Ascending aorta (tissue), 2 donors: ENCODE data around the gene TRAPPC2L. TPM values are rescaled to one million over a fixed set of nuclear protein-coding genes. Genes with fewer than 3 reads are reported as not detected.

Source experiments
- DNase-seq, 2 donors: peaks; one replicate each; pipeline ENCODE4 v3.0.0-alpha.2; 2019; ENCODE audit warnings: low spot score in 2 of 2
- H3K27ac ChIP-seq, 2 donors: fragments of 200-600 bp; sonication (generic); one replicate each; pipeline ENCODE4 v1.5.1; 2016 to 2017; ENCODE audit warnings: mild to moderate bottlenecking in 1 of 2
- H3K27me3 ChIP-seq: fragments of 200-600 bp; sonication (generic); one replicate; pipeline ENCODE4 v1.5.1; 2017
- H3K36me3 ChIP-seq, 2 donors: fragments of 200-600 bp; sonication (generic); one replicate each; pipeline ENCODE4 v1.5.1; 2016
- H3K4me1 ChIP-seq, 2 donors: fragments of 200-600 bp; sonication (generic); one replicate each; pipeline ENCODE4 v1.5.1; 2016 to 2017; ENCODE audit warnings: mild to moderate bottlenecking in 1 of 2
- H3K4me3 ChIP-seq, 2 donors: fragments of 200-600 bp; sonication (generic); one replicate each; pipeline ENCODE4 v1.5.1; 2016 to 2017; ENCODE audit warnings: mild to moderate bottlenecking in 1 of 2
- H3K9me3 ChIP-seq, 2 donors: fragments of 200-600 bp; sonication (generic); one replicate each; pipeline ENCODE4 v1.5.1; 2016
- CTCF ChIP-seq, 3 experiments: fragments of 200-600 bp in 2 of 3; fragments of 450-650 bp in 1 of 3; sonication (generic) in 2 of 3; IDR thresholded peaks; one replicate each; pipeline ENCODE4 v1.5.1; 2016 to 2019; ENCODE audit warnings: antibody characterized with exemption in 3 of 3, mild to moderate bottlenecking in 1 of 3, moderate library complexity in 1 of 3
- intact Hi-C: fragments of 100-400 bp; cut with DNase I; formaldehyde crosslinking; loops from one replicate; pipeline ENCODE4 v1.15.1; 2023
- total RNA-seq: library from RNA; depleted of rRNA; stranded (reverse); fragments of >200 nt; gene quantifications from one replicate; pipeline ENCODE4 v1.1.0, GENCODE V29; 2016

The TRAPPC2L gene
- total RNA-seq, 1 donor from 2014 or later, result 7.6 TPM

- DNase-seq, result no peak
- no peaks in the 10 kb centered on the region for H3K27me3 ChIP-seq
- intact Hi-C loops, result no loop called here
- H3K36me3 ChIP-seq, result no peaks in the 10 kb centered on the region
- no peak for TF ChIP-seq CTCF (IDR thresholded peaks at IDR 0.05)
- no peak overlapping the region for H3K4me3 ChIP-seq
- no peak overlapping the region for H3K27ac ChIP-seq
- no peaks in the 10 kb centered on the region for H3K9me3 ChIP-seq
- H3K4me1 ChIP-seq, result no peaks in the 10 kb centered on the region
These were observed 24.2 kb downstream of the TRAPPC2L start for GRCh38 chr16:88881007-88881615.

DNA sequence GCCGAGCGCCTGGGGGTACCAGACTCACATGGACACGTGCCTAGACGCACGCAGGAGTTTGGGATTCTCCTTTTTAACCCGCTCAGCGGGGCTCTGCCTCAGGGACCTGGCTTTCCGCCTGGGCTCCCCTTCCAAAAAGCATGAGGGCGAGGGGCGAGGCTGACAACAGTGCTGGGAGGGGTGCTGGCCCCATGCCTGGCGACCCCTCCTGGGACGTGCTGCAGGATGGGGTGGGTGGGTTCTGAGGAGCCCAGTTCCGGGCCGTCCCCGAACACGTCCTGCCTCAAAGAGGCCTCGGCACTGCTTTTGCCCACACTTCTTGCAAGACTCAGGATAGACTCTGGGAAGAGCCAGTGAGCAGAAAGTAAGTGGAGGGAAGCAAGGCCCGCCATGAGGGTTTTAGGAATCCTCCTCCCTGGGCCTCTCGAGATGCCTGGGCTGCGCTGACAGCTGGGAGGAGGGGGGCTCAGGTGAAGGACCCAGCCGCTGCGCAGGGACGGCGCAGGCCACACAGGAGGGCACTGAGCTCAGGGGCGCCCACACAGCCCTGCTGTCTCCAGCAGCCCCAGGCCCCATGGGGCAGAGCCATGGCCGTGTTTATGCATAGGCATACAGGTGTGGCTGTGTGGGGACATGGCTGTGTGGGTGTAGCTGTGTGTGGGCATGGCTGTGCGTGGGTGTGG, 24.9 kb downstream of the TRAPPC2L start:
- H3K4me3 ChIP-seq, result no peak overlapping the region
- no peak for TF ChIP-seq CTCF (IDR thresholded peaks at IDR 0.05)
- no peak overlapping the region for H3K27ac ChIP-seq
- H3K27me3 ChIP-seq, result no peaks in the 10 kb centered on the region
- H3K4me1 ChIP-seq, result no peaks in the 10 kb centered on the region
- H3K9me3 ChIP-seq, result no peaks in the 10 kb centered on the region
- no peaks in the 10 kb centered on the region for H3K36me3 ChIP-seq
- DNase-seq, result no peak
- intact Hi-C loops, result no loop called here

GRCh38 chr16:88882358-88883030, 25.6 kb downstream of the TRAPPC2L start:
- no peaks in the 10 kb centered on the region for H3K27me3 ChIP-seq

GRCh38 chr16:88883117-88883895, 26.4 kb downstream of the TRAPPC2L start:
- intact Hi-C loops, result no loop called here
- H3K36me3 ChIP-seq, result no peaks in the 10 kb centered on the region
- no peaks in the 10 kb centered on the region for H3K27me3 ChIP-seq
- TF ChIP-seq CTCF (IDR thresholded peaks at IDR 0.05), result no peak
- no peaks in the 10 kb centered on the region for H3K4me1 ChIP-seq
- DNase-seq, result no peak
- no peak overlapping the region for H3K27ac ChIP-seq
- H3K9me3 ChIP-seq, result no peaks in the 10 kb centered on the region
- no peak overlapping the region for H3K4me3 ChIP-seq

More at GRCh38 chr16:88882358-88883030, 25.6 kb downstream of the TRAPPC2L start:
- Histone ChIP-seq H3K36me3 (no peaks in the 10 kb centered on the region), H3K9me3 (no peaks in the 10 kb centered on the region), H3K4me3 (no peak overlapping the region), H3K27ac (no peak overlapping the region), H3K4me1 (no peaks in the 10 kb centered on the region)
- TF ChIP-seq CTCF (IDR thresholded peaks at IDR 0.05), result no peak
- intact Hi-C loops, result no loop called here
- no peak for DNase-seq

DNA sequence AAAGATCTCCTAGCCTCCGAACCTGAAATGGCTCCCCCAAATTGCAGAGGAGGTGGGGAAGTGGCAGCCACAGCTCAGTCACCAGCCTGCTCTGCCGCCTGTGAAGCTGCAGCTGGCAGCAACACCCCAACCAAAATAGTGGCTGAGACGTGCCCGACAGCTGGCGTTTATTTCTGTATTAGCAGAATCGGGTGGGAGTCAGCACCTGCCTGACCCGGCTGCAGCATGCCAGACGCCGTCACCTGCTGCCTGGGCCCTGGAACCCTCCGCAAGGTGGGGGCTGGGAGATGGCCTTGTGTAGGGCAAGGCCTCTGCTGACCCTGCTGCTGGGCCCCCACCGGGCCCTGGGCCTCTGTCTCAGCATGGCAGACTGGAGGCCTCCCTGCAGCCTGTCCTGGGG, 27.0 kb downstream of the TRAPPC2L start:
- Histone ChIP-seq H3K36me3 (no peaks in the 10 kb centered on the region), H3K27me3 (no peaks in the 10 kb centered on the region), H3K4me3 (no peak overlapping the region), H3K27ac (no peak overlapping the region), H3K9me3 (no peaks in the 10 kb centered on the region), H3K4me1 (no peaks in the 10 kb centered on the region)
- intact Hi-C loops, result no loop called here
- TF ChIP-seq CTCF (IDR thresholded peaks at IDR 0.05), result no peak
- DNase-seq, result no peak
